ENCODE results near the gene RXFP3.
"Not testable (repeated sequence)": the region's sequence is repeated elsewhere in the genome, so short reads cannot be mapped to it uniquely, and the experiment has no call there.

The RXFP3 gene, protein sequence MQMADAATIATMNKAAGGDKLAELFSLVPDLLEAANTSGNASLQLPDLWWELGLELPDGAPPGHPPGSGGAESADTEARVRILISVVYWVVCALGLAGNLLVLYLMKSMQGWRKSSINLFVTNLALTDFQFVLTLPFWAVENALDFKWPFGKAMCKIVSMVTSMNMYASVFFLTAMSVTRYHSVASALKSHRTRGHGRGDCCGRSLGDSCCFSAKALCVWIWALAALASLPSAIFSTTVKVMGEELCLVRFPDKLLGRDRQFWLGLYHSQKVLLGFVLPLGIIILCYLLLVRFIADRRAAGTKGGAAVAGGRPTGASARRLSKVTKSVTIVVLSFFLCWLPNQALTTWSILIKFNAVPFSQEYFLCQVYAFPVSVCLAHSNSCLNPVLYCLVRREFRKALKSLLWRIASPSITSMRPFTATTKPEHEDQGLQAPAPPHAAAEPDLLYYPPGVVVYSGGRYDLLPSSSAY

DNA sequence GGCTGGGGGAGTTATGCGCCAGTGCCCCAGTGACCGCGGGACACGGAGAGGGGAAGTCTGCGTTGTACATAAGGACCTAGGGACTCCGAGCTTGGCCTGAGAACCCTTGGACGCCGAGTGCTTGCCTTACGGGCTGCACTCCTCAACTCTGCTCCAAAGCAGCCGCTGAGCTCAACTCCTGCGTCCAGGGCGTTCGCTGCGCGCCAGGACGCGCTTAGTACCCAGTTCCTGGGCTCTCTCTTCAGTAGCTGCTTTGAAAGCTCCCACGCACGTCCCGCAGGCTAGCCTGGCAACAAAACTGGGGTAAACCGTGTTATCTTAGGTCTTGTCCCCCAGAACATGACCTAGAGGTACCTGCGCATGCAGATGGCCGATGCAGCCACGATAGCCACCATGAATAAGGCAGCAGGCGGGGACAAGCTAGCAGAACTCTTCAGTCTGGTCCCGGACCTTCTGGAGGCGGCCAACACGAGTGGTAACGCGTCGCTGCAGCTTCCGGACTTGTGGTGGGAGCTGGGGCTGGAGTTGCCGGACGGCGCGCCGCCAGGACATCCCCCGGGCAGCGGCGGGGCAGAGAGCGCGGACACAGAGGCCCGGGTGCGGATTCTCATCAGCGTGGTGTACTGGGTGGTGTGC is at the start of gene RXFP3:
TSS of gene RXFP3 (plus strand) at position 6 of the 636 bp plus-strand sequence. CDS start at position 361, 355 bp downstream.
- DNase-seq (ENCODE audit: low spot score), result peak; percentile 37

DNA sequence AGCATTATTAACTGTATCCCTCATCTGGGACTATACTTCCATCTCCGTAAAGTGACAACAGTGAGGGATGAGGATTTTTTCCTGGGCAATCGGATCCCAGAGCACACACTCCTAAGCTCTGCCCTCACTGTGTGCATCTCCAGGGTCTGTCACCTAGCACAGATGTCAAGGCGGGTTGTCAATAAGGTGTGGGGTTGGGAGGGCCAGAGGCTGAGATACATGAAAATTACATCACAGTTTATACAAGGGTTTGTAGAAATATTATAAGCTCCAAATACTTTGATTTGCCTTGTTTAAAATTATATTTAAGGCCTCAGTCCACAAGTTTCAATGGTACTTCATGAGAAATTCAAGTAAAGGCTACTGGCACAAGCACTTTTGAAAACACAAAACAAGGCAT is 48.9 kb upstream of the RXFP3 start:
- DNase-seq (ENCODE audit: low spot score), result no peak

DNA sequence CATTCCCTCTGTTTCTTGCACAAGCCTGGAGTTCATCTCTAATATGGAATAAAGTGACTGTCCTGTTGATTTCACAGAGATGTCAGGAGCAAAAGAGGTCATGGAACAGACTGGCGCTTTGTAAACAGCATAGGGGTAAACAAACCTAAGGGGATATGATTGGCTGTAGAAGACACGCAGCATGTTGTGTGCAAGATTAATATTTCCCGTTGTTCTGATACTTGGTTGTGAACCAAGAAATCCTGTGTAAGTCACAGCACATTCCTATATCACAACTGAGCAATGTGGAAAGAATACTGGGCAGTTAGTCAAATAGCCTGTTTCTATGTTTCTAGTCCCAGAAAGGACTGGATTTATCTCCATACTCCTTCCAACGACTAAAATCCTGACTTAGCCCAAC is 47.6 kb upstream of the RXFP3 start:
- DNase-seq (ENCODE audit: low spot score), result peak; percentile 64

DNA sequence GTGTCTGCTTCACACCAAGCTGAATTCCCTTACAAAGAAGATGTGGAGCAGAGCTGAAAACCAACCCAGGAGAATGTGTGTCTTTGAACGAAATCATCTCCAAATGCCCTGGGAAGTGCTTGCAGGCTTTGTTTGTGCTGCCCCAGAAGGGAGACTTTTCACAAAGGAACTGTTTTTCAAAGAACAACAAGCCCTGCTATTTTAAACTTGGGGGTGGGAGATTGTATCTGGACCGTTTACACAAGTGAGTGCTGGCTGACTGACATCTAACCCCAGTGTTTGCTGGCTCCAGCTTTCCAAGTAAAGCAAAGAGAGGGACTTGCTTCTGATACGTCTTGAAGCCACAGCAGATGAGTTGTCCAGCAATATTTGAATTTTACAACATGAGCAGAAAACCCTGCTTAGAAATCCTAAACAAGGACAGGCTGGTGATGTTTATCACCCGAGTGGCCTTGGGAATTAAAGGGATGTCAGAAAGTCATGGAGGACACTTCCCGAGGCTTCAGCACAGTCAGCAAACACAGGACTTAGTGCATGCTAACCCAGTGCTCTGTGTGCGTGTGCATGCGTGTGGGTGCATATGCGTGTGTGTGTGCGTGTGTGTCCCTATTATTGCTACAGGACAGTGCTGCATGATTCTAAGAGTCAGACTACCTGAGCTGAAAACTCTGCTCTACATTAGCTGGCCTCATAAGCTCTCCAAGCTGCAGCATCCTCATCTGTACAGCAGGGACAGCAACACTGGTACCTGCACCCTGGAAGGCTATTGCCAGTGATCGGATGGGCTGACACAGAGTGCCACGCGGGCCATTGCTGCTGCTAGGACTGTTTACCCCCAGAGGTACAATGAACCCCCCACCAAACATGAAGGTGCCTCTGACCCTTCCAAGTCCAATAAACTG is 45.8 kb upstream of the RXFP3 start:
- peak; percentile 58 for DNase-seq (ENCODE audit: low spot score)

DNA sequence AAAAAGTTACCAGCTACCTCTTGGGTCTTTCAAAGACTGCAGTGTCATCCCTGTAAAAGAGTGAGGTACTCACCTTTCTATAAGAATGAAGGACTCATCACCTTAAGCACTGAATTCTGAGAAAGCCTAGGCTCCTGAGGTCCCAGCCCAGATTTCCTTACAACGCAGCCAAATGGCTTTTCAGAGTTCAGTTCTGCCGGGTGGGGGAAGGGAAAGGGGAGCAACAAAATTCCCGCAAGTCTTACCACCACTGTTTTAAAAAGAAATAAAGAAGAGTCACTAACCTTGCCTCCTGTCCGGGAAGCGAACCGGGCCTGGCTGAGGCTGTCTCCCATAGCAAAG is 44.8 kb upstream of the RXFP3 start:
- DNase-seq (ENCODE audit: low spot score), result no peak

DNA sequence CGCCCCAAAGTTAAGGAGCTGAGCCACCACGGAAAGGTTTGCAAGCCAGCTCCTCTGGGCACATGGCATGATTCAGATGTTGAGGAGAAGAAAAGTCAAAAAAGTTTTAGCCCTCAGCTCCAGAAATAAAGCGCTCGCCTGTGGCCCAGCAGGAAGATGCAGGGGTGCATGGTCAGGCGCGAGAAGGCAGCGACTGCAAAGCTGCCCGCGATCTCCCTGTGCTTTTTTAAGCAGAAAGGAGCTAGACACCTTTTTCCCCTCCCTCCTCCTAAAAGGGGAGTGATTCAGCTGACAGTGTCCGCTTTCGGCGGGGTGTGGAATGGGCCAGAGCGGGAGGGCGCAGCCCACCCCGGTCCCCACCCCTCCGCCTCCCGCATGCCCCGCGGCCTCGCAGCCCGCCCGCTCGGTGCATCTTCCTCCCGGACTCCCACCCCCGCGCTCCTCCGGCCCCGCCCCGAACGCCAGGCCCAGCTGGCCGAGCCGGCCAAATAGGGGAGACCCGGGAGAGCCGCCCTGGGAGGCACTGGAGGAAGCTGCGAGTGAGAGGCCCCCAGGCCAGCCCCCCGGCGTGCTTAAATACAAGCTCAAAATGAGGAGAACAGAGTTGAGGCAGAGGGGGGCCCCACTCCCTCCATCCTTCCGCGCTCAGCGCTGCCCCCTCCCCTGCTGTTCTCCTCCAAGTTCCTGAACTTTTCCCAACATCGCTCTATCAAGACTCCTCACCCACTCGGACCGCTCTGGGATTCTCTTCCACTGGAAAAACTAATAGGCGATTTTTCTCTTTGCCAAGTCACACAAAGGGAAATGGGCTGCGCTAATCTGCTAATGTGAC is 44.2 kb upstream of the RXFP3 start, which contains the start of gene ADAMTS12:
TSS of gene ADAMTS12 (minus strand) at position 203 of the 832 bp plus-strand sequence. CDS start at position 69, 134 bp downstream.
- peak; percentile 90 for DNase-seq (ENCODE audit: low spot score)

DNA sequence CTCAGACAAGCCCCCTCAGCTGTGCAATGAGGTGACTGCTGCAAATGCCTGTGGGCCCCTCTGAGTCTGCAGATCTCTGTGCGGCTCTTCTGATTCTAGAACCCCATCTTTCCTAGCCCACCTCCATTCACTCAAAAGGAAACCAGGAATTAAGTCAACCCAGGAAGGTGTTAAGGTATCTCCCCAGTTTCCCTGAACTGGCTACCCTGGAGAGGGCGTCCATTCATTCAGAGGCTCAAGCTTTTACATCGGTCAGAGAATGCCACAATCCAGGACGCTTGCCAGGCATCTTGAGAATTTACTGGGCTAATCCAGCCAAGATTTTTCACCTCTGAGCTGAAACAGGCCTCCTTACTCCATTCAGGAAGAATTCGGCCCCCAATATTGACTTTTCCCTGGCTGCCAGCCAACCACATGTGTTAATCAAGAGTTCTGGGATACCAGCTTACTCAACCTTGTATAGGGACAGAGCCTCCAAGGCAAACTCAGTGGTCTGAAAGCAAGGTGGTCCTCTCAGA is 43.5 kb upstream of the RXFP3 start:
- peak; percentile 80 for DNase-seq (ENCODE audit: low spot score)

DNA sequence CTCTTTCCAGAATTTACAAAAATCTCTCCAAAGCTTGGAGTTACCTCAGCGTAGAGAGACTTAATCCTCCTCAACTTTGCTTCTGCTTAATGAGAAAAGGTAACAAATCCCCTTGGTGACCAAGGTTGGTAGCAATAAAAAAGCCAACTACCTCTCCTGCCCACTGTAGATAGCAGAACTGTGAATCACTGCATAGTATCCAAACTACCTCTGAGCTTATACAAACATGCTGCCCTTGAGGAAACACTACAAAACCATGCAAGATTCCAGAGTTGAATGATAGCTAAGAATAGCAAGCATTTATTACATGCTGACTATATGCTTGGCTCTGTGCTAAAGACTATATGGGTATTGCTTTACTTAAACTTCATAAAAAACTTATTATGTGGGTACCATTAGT is 41.6 kb upstream of the RXFP3 start:
- DNase-seq (ENCODE audit: low spot score), result no peak

DNA sequence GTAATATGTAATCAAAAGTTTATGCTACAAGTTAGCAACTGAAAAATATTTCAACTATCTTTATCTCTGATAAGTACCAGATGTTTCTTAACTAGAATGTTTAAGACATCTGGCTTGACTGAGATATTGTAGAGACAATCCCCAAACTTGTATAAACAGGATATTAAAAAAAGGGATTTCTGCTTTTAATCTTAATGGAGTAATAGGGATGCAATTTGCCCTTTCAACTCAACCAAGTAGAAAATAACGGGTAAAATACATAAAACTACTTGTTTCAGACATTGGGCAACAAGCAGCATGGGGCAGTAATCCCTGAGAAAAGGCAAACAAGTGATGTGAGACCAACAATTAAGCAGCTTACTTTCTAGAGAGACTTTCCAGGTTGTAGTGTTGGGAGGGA is 35.0 kb upstream of the RXFP3 start:
- DNase-seq (ENCODE audit: low spot score), result peak; percentile 35

DNA sequence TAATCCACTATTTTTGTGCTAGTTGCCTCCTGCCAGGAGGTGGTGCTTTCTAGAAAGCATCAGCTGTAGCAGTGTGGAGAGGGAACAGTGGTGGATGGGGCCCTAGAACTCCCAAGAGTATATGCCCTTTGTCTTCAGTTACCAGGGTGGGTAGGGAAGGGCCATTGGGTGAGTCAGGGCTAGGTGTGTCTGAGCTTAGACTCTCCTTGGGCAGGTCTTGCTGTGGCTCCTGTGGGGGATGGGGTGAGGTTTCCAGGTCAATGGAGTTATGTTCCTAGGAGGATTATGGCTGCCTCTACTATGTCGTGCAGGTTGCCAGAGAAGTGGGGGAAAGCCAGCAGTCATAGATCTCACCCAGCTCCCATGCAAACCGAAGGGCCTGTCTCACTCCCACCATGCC is 33.1 kb upstream of the RXFP3 start:
- no peak for DNase-seq (ENCODE audit: low spot score)

DNA sequence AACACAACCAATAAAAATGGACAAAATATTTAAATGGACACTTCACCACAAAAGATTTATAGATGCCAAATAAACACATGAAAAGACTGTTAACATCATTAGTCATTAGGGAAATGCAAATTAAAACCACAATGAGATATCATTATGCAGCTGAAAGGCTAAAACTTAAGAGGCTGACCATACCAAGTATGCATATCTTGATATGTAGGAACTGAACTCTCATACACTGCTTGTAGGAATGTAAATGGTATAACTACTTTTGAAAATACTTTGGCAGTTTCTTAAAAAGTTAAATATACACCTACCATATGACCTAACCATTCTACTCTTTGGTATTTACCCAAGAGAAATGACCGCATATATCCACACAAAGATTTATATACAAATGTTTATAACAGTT is 30.8 kb upstream of the RXFP3 start:
- no peak for DNase-seq (ENCODE audit: low spot score)

DNA sequence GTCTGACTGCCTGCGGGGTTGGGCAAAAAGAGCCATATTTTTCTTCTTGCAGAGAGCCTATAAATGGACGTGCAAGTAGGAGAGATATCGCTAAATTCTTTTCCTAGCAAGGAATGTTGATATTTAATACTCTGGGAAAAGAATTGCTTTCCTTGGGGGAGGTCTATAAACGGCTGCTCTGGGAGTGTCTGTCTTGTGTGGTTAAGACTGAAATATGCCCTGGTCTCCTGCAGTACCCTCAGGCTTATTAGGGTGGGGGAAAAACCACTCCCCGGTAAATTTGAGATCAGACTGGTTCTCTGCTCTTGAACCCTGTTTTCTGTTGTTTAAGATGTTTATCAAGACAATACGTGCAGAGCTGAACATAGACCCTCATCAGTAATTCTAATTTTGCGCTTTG is 29.9 kb upstream of the RXFP3 start:
- DNase-seq (ENCODE audit: low spot score), result not testable (repeated sequence)

DNA sequence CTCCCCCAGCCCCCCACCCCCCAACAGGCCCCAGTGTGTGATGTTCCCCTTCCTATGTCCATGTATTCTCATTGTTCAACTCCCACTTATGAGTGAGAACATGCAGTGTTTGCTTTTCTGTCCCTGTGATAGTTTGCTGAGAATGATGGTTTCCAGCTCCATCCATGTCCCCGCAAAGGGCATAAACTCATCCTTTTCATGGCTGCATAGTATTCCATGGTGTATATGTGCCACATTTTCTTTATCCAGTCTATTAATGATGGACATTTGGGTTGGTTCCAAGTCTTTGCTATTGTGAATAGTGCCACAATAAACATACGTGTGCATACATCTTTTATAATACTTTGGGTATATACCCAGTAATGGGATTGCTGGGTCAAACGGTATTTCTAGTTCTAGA is 21.3 kb upstream of the RXFP3 start:
- not testable (repeated sequence) for DNase-seq (ENCODE audit: low spot score)

DNA sequence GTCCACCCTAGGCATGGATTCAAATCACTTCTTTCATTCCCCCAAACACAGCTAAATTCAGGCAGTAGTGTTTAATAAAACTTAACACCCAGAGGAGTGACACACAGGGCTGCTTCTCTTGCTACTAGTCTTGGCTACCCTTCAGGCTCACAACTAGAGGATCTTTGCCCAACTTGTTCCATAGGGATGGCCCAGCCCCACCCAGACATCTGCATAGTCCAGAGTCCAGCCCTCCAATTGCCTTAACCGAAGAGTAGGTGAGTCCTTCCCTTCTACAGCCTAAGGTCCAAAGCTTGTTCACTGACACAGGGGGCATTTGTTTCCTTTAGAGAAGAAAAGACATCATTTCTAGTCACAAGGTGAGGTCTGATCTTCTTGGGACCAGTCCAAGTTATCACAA is 15.2 kb upstream of the RXFP3 start:
- no peak for DNase-seq (ENCODE audit: low spot score)

DNA sequence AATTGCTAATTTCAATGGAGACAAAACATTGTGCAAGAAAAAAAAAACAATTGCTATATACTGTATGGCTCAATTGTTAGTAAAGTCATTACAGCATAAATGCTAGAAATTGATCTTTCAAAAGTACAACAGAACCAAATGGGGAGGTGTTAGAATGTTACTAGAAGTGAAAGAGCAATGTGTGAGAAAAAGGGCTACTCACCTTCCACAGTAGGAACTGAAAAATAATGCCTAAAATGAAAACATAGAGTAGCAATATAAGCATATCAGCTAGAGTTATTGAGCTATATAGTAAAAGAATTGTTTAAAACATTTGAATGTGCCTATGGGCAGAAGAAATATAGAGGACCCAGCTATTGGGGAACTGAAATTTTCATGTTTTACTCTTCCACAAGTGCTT is 10.9 kb upstream of the RXFP3 start:
- DNase-seq (ENCODE audit: low spot score), result no peak

DNA sequence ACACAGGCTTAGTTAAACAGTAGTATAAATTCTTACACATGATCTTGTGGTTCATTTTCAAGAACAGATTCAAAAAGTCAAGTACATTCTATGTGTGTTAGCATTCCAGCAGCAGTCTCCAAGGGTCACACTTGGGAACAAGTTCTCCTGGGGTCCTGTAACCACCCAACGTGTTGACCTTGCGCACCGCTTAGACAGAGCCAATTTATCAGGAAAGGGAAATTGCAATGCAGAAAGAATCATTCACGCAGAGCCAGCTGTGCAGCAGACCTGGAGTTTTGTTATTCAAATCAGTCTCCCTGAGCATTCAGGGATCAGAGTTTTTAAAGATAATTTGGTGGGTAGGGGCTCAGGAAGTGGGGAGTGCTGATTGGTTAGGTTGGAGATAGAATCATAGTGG is 8.5 kb upstream of the RXFP3 start:
- no peak for DNase-seq (ENCODE audit: low spot score)

DNA sequence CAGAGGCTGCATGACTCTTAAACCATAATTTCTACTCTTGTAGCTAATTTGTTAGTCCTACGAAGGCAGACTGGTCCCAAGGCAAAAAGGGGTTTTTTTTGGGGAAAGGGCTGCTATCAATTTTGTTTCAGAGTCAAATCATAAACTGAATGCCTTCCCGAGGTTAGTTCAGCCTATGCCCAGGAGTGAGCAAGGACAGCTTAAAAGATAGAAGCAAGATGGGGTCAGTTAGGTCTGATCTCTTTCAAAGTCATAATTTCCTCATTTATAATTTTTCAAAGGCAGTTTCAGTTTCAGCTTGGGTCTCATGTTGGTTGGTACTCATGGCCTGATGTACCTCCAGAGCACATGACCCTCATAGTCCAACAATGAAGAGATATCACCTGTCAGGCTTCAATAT is 7.9 kb upstream of the RXFP3 start:
- DNase-seq (ENCODE audit: low spot score), result no peak

DNA sequence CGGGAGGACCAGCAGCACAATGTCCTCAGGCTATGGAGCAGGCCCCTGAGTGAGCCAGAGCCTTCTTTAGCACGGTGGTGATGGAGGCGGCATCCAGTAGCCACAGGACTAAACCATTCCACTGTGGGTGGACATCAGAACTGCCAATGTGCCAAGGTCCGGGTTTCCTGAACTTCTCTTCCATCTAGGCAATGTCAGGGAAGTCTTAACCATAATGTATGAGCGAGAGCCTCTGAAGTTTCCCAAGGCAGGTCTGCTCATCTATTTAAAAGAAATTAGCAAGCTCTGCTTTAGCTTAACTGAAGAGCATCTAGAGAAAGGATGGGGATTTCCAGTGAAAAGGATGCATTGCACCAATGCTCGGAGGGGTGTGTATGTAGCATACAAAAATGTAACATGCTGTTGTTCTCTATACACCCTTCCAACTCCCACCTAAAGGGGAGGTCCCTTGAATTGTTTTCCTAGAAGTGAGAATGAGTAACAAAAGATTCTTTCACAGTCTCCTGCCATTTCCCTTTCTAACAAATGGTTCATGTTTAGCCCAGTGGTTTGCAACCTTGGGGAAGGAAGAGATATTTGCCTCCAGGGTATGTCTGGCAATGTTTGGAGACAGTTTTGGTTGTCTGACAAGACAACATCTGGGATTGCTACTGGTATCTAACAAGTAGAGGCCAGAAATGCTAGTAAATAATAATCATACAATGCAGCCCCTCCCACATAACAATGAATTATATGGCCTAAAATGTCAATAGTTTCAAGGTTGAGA is 6.1 kb upstream of the RXFP3 start:
- DNase-seq (ENCODE audit: low spot score), result no peak

DNA sequence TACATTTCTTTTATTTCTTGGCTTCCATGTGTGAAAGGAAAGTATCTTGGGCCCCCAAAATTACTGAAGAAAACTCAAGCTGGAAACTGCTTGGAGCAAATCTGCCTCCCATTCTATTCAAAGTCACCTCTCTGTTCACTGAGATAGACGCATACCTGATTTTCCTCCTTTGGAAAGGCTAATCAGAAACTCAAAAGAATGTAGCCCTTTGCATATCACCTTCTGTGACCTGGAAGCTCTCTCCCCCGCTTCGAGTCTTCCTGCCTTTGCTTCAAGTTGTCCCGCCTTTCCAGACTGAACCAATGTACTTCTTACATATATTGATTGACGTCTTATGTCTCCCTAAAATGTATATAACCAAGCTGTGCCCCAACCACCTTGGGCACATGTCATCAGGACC is 5.0 kb upstream of the RXFP3 start:
- no peak for DNase-seq (ENCODE audit: low spot score)

DNA sequence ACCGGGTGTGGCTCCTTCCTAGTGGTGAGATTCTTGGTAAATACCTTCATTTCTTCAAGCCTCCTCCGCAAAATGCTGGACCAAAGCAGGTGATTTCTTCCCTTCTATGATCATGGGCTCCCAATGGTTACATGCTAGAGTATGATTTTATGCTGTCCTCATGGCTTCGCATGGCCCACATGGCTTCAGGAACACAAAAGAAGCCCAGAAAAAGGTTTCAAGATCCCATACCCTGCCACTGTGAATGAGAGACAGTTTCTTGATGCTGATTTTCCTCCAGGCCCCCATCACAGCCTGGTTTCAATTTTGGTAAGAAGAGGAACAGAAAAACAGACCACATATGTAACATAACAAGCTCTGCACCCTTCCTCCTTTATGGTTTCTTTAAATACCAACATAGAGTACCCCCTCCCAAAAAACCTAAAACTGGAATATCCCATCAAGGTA is 2.4 kb upstream of the RXFP3 start:
- no peak for DNase-seq (ENCODE audit: low spot score)

DNA sequence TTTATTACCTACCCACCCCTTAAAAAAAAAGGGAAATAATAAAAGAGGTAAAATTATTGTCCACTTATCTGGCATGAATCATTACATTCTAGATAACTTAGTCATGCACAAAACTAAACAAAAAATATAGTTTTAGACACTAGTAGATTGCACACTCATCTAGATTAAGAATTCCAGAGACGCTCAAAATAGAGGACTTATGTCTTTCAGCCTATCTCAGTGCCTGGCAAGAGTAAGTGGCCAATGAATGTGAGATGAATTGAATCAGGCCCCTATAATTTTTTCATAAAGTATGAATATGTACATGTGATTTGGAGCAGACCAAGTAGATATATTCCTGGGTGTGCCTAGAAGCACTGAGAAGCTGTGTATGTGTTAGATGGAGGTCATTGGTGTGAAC is 2.0 kb upstream of the RXFP3 start:
- DNase-seq (ENCODE audit: low spot score), result no peak
